Activated CD8-positive, alpha-beta memory T cell treated with anti-CD3 and anti-CD28 coated beads, Interleukin-2, amount 50 U/mL, for 1 hour (primary cell): ENCODE measurements around the gene SERP2.

Source experiments
- DNase-seq: peaks from one replicate; pipeline ENCODE4 v3.0.0-alpha.2; 2020; ENCODE audit errors: extremely low read depth

The SERP2 gene

GRCh38 chr13:44411841-44412240 lies 38.2 kb downstream of the SERP2 start:
- DNase-seq, result no peak

DNA sequence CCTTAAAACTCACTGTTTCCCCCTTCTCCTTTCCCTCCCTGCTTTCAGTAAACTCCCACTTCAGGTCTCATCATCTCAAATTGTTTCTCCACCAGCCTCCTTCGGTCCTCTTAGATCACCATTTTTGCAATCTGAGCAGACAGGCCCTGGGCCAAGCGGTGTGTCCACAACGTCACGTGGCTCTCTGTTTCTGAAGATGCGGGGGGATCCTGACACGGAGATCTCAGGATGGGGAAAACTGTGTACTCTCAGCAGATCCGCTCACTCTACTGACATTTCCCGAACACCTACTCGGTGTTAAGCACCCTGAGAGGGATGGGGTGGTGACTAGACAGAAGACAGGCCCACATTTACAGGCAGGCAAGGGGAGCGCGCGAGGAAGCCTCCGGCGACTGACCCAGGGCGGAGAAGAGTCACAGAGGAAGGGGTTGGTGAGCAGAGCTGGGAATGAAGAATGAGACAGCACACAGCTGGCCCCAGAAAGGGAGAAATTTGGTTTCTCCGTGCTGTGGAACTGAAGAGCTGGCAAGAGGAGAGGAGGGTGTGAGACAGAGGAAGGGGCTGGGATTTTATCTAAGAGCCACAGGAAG lies 38.8 kb downstream of the SERP2 start:
- no peak for DNase-seq

- no peak for DNase-seq
Observed at GRCh38 chr13:44413095-44413494, 39.5 kb downstream of the SERP2 start.

GRCh38 chr13:44414716-44415115 lies 41.1 kb downstream of the SERP2 start:
- DNase-seq, result no peak

- no peak for DNase-seq
Observed at GRCh38 chr13:44415815-44416214, 42.2 kb downstream of the SERP2 start.

DNA sequence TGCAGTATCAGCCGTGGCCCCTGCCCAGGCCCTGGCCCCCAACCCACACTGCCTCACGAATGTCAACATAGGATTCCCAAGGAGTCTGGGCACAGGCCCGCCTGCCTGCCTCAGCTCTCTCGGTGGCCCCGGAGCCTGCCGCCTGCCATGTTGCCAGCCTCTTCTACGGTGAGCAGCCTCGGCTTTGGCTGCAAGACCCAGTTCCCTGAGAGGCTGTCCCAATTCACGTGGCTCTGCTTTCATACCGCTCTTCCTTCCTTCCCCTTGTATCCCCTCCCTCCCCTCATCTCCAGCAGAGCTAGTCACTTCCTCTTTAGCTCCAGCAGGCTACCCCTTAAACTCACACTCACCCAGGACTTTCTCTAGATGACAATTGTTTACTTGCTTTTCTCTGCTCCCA lies 42.7 kb downstream of the SERP2 start:
- no peak for DNase-seq

DNA sequence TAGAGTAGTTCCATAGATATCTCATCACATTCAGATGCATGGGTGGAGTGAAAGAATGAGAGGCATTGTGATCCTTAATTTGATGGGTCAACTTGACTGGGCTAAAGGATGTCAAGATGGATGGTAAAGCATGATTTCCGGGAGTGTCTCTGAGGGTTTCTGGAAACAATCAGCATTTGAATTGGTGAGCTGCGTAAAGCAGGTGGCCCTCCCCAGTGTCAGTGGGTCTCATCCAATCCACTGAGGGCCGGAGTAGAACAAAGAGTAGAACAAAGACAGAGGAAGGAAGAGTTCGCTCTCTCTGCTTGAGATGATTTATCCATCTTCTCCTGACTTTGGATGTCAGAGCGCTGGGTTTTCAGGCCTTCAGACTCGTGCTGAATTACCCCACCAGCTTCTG lies 43.1 kb downstream of the SERP2 start:
- DNase-seq, result no peak

DNA sequence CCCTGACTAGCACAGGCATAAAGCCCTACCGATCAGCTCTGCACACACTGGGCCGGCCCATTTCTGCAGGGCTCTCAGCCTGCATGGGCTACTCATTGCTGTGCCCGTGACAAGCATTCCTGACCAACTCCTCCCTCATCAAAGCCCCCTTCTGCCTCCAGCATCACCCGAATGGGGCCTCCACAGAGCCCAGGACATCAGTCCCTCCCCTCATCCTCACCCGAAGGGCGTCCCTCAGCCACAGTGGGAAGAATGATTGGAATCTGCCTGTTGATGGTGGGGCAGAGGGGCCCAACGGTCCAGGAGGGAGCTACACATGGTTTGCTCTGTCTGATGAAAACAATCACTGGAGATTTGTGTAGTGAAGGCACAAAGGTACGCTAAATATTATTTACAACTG lies 43.8 kb downstream of the SERP2 start:
- no peak for DNase-seq

GRCh38 chr13:44417876-44418275 lies 44.3 kb downstream of the SERP2 start:
- DNase-seq, result no peak

DNA sequence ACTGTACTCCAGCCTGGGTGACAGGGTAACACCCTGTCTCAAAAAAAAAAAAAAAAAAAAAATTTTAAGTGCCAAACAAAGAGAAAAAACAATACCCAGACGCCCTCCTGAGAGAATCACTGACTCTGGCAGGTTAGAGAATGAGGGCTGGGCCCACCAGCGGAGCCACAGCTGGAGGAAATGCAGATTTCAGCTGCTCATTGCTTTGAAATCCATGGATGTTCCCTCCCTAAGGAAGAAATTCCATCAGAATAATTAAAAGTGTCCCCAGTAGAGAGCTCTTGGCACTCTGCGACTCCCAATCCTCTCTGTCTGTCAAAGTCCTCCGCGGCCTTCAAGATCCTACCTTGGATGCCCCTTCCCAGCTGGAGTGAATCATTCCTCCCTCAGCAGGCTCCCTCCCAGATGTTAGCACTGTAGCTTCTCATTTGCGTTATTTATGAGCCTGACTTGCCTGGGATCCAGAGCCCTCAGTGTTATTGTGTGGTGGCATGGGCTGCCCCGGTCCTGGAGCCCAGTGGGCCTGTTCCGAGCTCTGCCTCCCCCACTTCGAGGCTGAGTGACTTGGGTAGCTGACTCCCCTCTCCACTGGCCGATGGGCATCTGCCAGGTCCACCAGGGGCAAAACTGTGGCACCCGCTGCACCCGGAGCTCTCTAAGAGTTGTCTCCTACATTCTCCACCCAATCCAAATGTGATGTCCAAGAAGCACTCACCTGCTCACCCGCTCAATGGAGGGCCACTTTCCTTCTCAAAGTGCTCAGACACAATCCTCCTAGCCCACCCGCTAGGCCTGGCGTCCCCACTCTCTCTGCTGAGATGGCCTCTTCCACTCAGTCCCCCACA lies 47.0 kb downstream of the SERP2 start:
- DNase-seq, result no peak

- no peak for DNase-seq
Observed at GRCh38 chr13:44421853-44422525, 48.4 kb downstream of the SERP2 start.

DNA sequence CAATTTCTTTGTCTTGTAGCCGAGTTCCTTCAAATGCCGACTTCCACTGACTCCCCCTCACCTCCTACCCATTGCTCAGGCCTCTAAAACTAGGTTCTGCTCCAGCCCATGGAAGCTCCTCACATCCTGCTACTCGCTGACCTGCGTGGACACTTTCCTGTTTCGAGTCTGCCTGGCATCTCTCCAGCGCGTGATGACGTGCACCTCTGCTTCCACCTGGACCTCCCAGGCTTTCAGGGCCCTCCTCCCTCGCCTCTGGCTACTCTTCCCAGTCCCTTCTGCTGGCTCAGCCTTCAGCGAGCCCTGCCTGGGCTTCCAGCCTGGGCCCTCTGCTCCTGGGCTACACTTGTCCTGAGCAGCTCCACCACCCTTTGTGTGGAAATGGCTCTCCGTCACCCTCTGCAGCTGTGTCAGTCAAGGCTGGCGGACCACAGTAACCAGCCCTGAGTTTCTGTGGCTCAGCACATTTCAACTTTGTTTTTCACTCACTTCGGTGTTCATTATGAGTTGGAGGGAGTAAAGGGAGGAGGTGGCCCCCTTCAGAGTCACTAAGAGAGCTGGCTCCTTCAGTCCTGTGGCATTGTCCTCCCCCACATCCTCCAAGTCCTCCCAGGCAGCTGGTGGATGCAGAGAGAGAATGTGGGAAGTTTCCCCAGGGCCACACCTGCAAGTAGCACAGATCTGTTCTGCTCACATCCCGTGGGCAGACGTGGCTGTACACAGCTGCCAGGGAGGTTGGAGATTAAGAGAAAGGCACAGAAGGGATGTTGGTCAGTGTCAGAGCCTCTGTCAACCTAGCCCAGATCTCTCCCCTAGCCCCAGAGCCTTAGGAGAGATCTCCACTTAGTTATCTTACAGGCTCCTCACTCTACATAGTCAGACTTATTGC lies 49.4 kb downstream of the SERP2 start:
- DNase-seq, result no peak

DNA sequence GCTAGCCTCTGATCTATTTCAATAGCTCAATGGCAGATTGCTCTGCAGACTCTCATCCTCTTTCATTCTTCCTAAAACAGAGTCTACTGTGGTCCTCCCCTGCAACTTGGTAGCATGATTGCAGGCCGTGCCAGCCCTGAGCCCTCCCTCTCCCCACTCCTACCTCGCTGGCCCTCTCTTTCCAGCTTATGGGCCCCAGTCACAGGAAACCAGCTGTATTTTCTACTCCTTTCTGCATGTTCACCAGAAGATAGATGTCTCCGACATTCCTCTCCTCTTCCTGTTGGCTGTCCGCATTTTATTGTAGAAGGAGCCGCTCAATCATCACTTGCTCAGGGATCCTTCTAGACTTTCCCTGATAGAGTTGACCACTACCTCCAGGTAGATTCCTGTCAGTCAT lies 50.2 kb downstream of the SERP2 start:
- DNase-seq, result no peak

GRCh38 chr13:44425041-44425814 lies 51.6 kb downstream of the SERP2 start:
- DNase-seq, result no peak

GRCh38 chr13:44425815-44426078 lies 52.1 kb downstream of the SERP2 start:
- no peak for DNase-seq

GRCh38 chr13:44426461-44426860 lies 52.8 kb downstream of the SERP2 start:
- no peak for DNase-seq

DNA sequence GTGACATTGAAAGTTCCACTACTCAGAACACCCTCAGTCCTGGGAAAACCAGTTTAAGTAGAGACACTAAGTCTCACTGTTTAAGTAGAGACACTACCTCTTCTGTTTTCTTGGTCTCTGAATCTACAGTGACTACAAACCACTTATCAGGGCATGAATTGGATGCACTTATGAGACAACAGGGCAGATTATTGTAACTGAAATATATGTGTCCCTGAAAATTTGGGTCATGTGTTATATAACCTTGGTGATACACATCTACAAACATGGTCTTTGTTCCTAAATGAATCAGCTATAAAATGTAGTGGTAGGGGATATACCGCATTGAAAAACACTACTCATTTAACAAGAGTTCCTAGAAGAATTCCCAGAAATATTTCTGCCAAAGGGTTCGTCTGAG lies 55.7 kb downstream of the SERP2 start:
- DNase-seq, result no peak

DNA sequence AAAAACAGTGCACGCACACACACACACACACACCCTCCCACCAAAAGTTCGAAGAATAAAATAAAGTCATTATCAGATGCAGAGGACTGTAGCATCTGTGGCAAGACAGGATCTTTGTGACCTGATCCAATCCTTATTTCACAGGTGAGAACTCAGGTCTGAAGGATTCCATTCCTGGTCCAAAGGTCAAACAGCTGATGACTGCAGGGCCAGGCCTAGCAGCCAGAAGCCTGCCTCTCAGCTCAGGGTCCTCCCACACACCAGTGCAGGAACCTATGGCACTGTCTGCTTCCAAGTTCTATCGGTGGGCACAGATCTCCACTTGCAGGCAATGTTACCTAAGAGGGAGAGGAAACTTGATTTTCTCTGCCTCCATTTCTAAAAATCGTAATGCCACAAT lies 57.5 kb downstream of the SERP2 start:
- no peak for DNase-seq

- DNase-seq, result no peak
Observed at GRCh38 chr13:44432650-44433049, 59.0 kb downstream of the SERP2 start.

GRCh38 chr13:44433863-44434765 lies 60.5 kb downstream of the SERP2 start:
- DNase-seq, result no peak

DNA sequence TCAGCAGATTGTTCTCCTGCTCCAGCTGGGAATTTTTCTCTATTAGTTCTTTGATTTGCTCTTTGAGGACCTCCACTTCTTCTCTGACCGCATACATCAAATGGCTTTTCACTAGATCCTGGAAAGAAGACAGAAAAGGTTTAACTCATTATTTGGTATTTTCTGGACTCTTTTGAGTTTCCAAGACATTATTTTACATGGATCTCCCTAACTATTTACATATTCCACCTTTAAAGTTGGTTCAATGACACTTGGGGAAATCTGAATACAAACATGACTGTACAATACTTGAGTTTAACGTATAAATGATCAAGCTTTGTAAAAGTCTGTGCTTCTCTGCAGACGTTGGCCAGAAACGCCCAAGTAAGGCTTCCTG lies 61.1 kb downstream of the SERP2 start:
- DNase-seq, result no peak
